Fibroblast of peridontal ligament (primary cell): ENCODE measurements around the gene TAOK2.

Experiments used
- DNase-seq: peaks from one replicate; pipeline ENCODE4 v3.0.0-alpha.2; 2010; ENCODE audit errors: extremely low read depth

TAOK2 gene

DNA sequence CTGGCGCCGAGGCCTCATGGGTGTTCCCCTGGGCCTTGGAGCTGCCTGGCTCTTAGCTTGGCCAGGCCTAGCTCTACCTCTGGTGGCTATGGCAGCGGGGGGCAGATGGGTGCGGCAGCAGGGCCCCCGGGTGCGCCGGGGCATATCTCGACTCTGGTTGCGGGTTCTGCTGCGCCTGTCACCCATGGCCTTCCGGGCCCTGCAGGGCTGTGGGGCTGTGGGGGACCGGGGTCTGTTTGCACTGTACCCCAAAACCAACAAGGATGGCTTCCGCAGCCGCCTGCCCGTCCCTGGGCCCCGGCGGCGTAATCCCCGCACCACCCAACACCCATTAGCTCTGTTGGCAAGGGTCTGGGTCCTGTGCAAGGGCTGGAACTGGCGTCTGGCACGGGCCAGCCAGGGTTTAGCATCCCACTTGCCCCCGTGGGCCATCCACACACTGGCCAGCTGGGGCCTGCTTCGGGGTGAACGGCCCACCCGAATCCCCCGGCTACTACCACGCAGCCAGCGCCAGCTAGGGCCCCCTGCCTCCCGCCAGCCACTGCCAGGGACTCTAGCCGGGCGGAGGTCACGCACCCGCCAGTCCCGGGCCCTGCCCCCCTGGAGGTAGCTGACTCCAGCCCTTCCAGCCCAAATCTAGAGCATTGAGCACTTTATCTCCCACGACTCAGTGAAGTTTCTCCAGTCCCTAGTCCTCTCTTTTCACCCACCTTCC lies 13.9 kb downstream of the TAOK2 start:
- no peak for DNase-seq

DNA sequence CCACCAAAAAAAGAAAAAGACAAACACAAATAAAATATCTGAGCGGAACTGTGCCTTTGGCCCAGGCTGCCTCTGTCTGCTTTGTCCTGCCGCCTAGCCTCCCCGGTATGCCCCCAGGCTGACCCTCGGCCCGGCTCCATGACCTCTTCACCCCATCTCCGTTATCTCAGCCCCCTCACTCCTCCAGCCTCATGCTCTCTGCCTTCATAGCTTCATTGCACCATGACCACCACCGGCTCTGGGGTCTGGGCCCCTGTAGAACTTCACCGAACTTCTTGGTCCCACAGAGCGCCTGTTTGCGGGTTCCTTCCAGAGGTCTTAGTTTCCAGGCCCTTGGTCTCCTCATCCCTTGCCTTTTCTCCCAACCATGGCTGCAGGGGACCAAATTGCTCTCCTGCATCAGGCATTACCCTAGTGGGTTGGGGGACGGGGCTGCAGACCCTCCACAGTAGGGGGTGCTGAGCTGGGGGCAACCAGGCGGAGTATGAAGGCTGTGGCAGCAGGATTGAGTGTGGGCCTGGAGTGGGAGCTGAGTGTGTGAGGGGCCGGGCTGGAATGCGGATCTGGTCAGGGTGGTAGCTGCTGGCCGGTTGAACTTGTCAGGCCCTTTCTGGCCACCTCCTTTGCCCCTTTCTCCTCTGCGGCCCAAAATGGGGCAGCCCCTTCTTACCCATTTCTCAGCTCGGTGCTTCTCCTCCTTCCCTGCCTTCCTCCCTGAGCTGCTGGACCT lies 14.8 kb downstream of the TAOK2 start:
- no peak for DNase-seq

GRCh38 chr16:29989111-29989858 lies 15.6 kb downstream of the TAOK2 start:
- DNase-seq = no peak

DNA sequence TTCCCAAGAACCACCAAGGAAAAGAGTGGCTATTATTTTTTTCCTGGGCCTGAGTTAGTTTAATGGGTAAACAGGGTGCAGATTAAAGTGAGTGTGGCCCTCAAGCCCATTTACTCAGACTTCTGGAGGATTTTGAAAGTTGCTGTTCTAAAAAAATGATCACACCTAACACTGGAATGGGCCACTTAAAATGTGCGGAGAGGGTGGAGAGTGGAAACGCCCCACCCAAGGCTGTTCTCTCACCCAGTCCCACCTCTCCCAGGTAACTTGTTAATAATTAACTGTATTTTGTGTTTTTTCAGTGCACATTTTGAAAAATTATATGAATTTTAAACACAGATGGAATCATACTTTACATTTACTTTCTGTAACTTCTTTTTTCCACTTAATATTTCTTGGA lies 16.4 kb downstream of the TAOK2 start:
- no peak for DNase-seq

- no peak for DNase-seq
Observed at GRCh38 chr16:29990883-29991570, 17.4 kb downstream of the TAOK2 start.

DNA sequence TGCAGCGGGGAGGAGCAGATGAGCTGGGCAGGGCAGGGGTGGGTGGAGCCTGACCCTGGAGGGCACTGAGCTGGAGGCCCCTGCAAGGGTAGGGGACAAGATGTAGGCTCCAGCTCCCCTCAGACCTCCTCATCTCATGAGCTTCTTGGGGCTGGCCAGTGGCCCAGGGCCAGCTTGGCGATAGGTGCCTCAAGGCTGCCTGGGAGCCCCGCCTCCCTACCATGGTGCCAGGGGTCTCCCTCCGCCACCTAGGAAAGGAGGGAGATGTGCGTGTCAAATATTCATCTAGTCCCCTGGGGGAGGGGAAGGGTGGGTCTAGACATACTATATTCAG lies 17.9 kb downstream of the TAOK2 start:
- DNase-seq = no peak

- peak; percentile 63 for DNase-seq
Observed at GRCh38 chr16:29992344-29992967, 18.8 kb downstream of the TAOK2 start.

GRCh38 chr16:29993191-29993902 lies 19.7 kb downstream of the TAOK2 start:
- DNase-seq = no peak

DNA sequence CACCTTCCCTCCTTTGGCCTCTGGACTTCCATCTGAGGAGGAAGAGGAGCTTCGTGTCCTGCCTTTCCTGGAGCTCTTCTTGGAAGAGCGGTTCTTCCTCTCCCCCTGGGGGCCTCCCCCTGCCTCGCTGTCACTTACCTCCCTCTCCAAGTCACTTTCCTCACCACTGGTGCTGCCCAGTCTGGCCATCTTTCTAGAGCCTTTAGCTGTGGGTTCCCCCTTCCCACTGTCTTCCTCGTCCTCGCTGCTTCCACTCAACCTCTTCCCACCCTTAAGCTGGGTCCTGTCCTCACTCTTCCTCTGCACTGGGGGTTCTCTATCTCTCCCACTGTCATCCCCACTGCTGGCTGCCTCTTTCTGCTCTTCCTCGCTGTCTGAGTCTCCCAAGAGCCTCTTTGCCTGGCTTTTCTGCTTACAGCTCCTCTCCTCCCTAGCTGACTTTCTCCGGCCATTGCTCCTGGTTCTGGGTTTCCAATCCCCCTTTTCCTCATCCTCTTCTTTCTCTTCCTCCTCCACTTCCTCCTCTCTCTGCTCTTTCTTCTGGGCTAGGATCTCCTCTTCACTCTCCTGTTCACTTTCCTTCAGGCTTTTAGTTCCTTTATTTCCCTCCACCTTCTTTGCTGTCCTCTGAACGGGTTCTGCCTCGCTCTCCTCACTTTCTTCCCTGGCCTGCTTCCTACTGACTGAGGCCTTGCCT lies 20.4 kb downstream of the TAOK2 start:
- no peak for DNase-seq

DNA sequence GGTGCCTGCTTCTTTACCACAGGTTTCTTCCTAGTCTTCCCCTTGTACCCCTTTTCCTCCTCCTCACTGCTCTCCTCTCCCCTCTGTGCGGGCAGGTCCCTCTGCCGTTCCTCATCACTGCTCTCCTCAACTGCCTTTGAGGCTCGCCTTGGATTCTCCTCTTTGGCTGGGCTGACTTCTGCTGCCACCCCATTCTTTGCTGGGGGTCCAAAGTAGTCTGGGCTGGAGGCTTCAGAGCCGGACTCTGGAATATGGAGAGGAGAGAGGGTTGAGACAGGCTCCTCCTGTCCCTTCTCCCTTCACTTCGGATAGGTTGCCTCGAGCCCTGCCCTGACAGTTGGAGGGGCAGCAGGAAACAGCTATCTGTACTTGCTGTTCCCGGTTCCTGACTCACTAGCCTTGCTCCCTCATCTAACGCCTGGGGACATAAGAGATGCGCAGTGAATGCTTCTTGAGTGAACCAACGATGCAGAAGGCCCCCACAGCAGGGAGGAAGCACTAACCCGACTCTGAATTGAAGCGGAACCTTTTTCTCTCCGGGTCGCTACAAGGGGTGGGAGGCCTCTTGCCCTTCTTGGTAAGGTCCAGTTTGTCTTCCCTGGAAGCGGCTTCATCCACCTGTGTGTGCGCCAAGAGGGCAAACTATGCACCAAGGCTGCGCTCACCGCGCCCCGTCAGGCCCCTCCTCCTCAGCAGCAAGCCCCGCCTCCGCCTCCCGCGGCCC lies 21.1 kb downstream of the TAOK2 start:
- no peak for DNase-seq

GRCh38 chr16:29995324-29995910 lies 21.7 kb downstream of the TAOK2 start, which contains the start of gene HIRIP3:
Gene HIRIP3, minus strand, starts transcription at chr16:29995617. Its CDS starts 12 bp downstream, at chr16:29995605.
- no peak for DNase-seq

GRCh38 chr16:29995911-29996765 lies 22.5 kb downstream of the TAOK2 start, which contains the start of gene INO80E:
Gene INO80E, plus strand, starts transcription at chr16:29996241. Its CDS starts 70 bp downstream, at chr16:29996311.
- DNase-seq = peak; percentile 89

DNA sequence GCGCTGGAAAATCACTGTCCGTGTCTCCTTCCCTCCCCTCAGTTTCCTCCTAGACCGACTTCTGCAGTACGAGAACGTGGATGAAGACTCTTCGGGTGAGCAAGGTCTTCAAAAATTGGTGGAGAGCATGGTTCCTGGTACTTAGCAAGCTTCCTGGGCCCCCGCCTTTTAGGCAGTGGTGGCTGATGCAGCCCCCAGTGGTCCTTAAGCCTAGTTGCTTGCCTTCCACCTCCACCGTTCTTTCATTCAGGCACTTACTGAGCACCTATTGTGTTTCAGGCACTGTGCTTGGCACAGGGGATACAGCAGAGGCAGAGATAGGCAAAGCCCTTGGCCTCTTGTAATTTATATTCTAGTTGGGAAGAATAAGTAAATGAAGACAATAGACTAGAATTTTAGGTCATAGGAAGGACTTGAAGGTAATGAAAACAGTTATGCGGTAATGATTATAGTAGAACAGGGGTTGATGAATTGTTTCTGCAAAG lies 23.1 kb downstream of the TAOK2 start:
- no peak for DNase-seq

DNA sequence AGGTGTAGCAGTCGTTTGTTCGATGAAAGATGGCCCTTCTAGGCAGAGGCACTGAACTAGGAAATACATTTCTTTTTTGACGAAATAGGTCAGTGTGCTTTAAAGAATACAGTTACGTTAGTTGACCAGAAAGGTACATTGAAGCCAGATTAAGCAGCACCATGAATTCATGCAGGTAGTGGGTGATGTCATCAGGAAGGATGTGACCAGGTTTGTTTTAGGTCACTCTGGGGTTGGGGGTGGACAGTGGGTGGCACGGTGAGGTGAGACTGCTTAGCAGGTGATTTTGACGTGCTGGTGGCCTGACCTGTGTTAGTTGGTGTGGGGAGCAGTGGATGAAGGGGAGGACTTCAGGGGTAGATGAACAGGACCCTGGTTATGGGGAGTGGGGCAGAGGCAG lies 25.9 kb downstream of the TAOK2 start:
- DNase-seq = no peak

- no peak for DNase-seq
Observed at GRCh38 chr16:30000735-30001631, 27.3 kb downstream of the TAOK2 start.

DNA sequence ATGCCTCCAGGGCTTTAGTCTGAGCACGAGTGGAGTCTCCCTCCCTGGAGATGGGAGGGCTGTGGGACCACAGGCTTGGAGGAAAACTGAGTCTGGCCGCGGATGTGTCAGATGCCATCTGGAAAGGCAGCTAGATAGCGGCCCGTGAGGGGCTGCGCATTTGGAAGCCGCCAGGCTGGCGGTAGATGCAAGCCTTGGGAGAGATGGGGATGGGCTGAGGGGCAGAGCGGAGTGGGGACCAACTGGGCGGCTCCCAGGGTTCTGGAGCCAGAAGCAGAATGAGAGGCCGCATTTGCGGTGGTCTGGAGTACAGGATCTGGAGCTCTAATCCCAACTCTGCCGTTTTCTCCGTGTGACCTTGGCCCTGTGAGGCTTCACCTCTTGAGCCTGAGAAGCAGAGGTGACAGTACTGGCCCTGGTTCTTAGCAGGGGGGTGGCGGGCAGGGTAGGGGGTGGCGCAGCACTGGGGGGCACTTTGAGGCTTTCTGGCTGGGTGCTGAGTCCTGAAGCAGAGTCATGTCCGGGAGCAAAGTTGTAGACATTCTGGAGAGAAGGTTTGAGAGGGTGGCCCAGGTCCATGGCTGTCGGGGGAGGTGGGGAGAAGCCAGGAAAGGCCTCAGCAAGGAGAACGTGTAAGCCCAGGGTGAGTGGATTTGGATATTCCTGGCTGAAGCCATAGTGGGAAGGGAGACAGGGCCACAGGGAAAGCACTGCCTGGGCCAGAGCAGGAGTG lies 29.1 kb downstream of the TAOK2 start:
- DNase-seq = no peak
